Measurements from ENCODE around the gene MVD.

Gene MVD

GRCh38 chr16:88662843-88663606, at the start of gene MVD:
TSS of gene MVD (minus strand) at chr16:88663091. CDS start at chr16:88663080, 11 bp downstream.
- peak; percentile 94 for DNase-seq (ENCODE audit: low read depth)

GRCh38 chr16:88712362-88712979, 49.6 kb upstream of the MVD start:
- no peak for DNase-seq (ENCODE audit: low read depth)

- DNase-seq (ENCODE audit: low read depth) = no peak
These were observed 49.0 kb upstream of the MVD start for GRCh38 chr16:88711750-88712340.

GRCh38 chr16:88710556-88710955, 47.7 kb upstream of the MVD start:
- DNase-seq (ENCODE audit: low read depth) = no peak

- DNase-seq (ENCODE audit: low read depth) = no peak
These were observed 44.3 kb upstream of the MVD start for GRCh38 chr16:88706965-88707826.

GRCh38 chr16:88706229-88706964, 43.5 kb upstream of the MVD start, which contains the start of the genes CTU2 and RNF166:
TSS of gene CTU2 (plus strand) at chr16:88706503. CDS start at chr16:88706531, 28 bp downstream.
TSS of gene RNF166 (minus strand) at chr16:88706408. CDS start at chr16:88706325, 83 bp downstream.
- peak; percentile 93 for DNase-seq (ENCODE audit: low read depth)

- no peak for DNase-seq (ENCODE audit: low read depth)
These were observed 42.9 kb upstream of the MVD start for GRCh38 chr16:88705801-88706228.

- DNase-seq (ENCODE audit: low read depth) = no peak
These were observed 42.3 kb upstream of the MVD start for GRCh38 chr16:88705076-88705684.

- DNase-seq (ENCODE audit: low read depth) = peak; percentile 57
These were observed 40.8 kb upstream of the MVD start for GRCh38 chr16:88703486-88704309.

- no peak for DNase-seq (ENCODE audit: low read depth)
These were observed 39.7 kb upstream of the MVD start for GRCh38 chr16:88702371-88703210.

- no peak for DNase-seq (ENCODE audit: low read depth)
These were observed 38.9 kb upstream of the MVD start for GRCh38 chr16:88701581-88702370.

- DNase-seq (ENCODE audit: low read depth) = peak; percentile 95
These were observed 38.0 kb upstream of the MVD start for GRCh38 chr16:88700636-88701482.

- DNase-seq (ENCODE audit: low read depth) = no peak
These were observed 37.4 kb upstream of the MVD start for GRCh38 chr16:88700322-88700635.

- DNase-seq (ENCODE audit: low read depth) = no peak
These were observed 36.3 kb upstream of the MVD start for GRCh38 chr16:88699180-88699579.

- no peak for DNase-seq (ENCODE audit: low read depth)
These were observed 35.8 kb upstream of the MVD start for GRCh38 chr16:88698646-88699045.

- no peak for DNase-seq (ENCODE audit: low read depth)
These were observed 35.1 kb upstream of the MVD start for GRCh38 chr16:88697831-88698615.

Data from activated T-helper 9 cell treated with anti-CD3 and anti-CD28 coated beads, Interleukin-2, amount 50 U/mL, for 16 hours (primary cell).